HG03025 (cell line): ENCODE measurements around the gene DPF3.

Experiments used
- ATAC-seq: cut with Tn5 transposase; IDR thresholded peaks from one replicate; pipeline ENCODE4 v1.9.1; 2021; ENCODE audit warnings: mild to moderate bottlenecking, moderate library complexity; ENCODE audit not compliant: unreplicated experiment, low FRiP score

DPF3 gene

GRCh38 chr14:72801836-72802587, 91.9 kb downstream of the DPF3 start:
- no peak for ATAC-seq

DNA sequence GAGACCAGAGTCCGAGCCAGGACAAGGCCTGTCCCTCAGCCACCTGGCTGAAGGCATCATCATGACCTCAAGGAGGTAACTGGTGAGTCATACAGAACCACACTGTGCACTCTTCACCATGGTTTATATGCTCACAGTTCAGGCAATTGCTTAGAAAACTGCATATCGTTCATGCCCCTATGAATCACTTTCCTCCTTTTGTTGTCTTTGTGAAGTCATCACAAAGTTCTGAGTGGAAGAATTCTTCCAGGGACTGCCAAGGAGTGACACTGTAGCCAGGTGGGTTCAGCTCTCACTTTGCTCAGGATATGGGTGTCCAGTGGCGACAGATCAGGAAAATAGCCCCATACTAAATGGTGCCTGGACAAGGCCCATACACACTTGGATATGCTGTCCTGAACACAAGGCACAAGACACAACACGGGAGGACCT, 92.5 kb downstream of the DPF3 start:
- no peak for ATAC-seq

GRCh38 chr14:72800848-72801370, 93.0 kb downstream of the DPF3 start:
- ATAC-seq: no peak

GRCh38 chr14:72800296-72800695, 93.6 kb downstream of the DPF3 start:
- no peak for ATAC-seq

DNA sequence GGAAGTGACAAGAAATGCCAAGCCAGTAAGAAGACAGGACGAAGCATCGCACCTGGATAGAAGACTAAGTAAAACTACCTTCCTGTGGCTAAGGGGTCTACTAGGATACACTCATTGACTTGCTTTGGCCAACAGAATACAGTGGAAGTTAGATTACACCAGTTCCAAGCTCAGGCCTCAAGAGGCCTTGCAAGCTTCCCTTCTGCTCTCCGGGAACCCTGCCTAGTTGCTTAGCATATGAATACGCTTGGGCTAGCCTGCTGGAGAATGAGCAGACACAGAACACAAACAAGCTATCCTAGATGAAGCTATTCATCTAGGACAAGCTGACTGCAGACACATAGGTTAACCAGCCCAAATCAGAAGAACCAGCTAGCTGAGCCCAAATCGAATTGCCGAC, 97.0 kb downstream of the DPF3 start:
- ATAC-seq: no peak

DNA sequence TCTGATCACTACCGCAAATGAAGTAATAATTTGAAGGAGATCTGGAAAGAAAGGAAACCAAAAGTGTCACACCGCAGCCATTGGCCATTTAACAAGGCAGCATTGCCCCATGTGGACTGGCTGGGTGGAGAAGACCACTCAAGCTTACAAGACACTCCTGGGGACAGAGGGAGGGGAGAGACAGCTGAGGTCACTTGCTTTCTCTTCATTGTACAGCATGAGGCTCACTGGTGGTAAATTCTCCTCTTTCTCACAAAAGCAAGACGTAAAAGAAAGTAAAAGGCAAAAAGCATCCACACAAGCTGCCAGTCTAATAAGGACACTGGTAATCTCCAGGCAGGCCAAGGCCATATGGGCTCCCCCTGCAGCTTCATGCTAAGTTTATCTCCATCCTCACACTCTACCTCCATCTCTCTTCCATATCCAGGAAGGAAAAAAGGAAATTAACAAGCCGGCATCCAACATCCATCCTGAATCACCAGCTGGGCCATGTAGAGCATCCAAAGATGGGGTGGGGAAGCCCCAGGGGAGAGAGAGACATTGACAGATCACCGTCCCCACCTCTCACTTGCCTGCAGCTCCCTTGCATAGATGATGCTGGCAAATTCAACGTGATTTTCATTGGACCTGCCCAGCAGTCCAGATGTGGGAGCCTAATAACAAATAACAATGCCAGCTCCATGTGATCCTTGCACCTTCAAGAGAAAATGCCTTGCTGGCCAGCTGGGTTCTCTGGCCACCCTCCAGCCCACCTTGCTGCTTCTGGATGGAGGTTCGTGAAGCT, 100.6 kb downstream of the DPF3 start:
- ATAC-seq: no peak

DNA sequence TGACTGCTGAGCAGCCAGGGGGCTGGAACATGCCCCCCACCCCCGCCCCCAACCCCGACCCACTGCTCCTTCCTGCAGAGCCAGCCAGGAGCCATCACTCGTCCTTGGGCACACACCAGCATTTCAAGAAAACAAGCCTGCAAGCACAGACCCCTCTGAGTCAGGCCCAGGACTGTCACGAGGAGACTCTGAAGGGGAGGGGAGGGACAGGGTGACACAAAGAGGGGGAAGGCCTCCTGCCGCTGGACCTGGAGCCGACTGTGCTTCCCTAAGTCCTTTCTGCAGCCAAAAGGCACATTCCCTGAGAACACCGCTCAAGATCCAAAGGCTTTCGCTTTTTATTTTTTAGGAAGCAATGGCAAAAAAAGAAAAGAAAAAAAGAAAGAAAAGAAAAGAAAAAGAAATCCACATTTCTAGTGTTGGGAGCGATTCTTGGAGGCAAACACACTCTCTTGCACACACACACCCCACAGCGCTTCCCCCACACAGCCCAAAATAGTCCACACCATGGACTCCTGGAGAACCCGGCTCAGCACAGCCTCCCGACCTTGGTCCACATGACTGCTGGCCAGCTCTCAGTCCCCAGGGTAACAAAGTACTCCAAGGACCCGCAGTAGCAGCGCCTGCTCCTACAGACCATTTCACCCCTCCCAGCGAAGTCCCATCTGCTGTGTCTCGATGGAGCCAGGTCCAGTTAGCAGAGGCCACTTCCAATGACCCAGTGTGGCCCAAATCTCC, 101.7 kb downstream of the DPF3 start:
- ATAC-seq: no peak

DNA sequence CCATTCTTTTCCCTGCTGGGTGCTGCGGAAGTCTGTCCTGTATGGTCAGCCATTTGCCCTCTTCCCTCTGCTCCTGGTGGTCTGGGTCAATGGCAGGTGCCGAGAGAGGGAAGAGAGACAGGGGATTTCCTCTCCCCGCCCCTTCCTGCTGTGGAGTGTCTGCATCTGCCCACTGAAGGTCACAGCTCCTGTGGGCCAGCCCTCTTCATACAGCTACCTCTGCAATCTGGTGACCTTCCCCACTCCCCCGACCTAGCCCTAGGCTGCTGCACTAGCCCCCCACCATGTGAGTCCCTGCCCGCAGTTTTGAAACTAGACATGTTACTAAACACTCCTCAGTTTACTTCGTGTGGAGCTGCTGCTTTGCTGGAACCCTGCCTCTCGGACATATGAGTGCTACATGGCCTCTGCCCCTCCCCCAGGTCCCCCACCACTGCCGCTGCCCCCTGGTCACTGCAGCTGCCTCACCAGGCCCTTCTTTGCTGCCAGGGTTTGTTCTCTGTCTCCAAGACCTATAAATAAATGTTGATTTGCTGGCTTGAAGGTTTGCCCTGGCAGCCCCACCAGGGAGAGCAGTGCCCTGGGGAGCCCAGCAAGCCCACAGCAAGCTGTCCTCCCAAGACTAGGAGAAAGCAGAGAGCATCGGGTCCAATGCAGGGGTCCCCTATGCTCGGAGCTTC, 102.9 kb downstream of the DPF3 start:
- ATAC-seq: no peak

GRCh38 chr14:72788972-72789728, 104.8 kb downstream of the DPF3 start:
- ATAC-seq: no peak

DNA sequence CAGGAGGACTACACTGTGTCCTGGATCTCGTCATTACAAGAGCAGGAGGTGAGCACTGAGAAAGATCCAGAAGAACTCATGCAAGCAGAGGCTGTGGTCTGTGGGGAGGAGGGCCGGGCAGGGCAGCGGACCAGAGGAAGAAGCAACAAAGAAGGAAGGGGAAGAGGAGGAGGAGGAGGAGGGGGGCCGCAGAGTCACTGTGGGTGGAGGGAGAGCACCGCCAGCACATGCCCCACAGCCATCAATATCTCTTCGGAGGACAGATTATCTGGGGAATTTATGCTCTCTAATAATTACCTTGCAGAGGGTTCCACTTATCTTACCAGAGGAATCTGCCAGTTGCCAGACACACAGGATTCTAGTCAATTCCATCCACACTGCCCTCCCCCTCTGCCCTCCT, 105.6 kb downstream of the DPF3 start:
- ATAC-seq: no peak

DNA sequence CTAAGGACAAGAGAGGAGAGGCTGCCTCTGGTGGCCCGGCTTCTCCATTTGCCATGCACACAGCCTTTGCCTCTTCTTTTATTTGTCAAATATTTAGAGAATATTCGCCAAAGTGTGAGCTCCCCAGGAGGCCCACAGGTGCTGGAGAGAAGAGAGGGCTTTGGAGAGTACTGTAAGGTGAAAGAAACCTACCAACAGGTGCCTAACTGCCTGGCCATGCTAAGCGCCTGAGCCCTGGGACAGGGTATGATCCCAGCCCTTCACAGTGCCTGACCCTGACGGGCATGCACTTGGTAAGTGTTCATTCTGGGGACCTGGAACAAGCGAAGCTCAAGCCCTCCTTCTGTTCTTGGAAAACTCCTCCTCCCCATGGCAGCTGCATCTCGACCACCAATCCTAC, 106.1 kb downstream of the DPF3 start:
- ATAC-seq: no peak

DNA sequence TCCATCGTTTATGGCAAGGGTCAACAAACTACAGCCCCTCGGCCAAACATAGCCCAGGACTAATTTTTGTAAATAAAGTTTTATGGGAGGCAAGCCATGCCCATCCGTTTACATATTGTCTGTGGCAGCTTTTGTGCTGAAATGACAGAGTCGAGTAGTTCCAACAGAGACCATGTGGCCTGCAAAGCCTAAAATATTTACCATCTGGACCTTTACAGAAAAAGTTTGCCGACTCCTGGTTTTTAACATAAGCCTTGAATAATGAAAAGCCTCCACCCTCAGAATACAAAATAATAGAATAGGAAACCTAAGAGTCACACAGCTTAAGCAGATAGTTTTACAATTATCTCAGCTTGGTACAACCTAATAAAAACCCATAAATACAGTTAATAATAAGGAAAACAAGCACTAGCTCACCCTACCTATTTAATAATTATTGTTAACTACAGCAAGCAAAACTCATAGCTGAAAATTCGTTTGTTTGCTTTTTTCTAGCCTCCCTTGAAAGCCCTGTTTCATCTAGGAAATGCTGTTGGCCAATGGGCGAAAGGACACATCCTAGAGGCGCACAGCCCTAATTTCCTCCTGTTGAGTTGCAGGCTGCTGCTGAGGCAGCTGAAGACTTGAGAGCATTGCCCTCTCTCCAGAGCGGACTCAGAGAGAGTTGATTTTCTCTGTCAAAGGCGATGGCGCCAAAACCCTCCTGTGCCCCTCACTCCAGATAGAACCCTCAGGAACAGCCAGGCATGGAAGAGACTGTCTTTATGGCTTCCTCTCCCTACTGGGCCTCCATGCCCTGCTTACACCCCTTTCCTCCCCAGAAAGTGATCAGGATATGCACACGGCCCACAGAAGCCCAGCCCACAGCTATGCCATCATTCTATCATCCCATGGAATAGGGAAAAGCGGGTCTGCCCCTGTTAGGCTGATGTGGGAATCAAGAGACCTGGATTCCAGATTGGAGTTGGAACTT, 107.2 kb downstream of the DPF3 start:
- ATAC-seq: no peak

- ATAC-seq: no peak
Measured at GRCh38 chr14:72783741-72784140, 110.2 kb downstream of the DPF3 start.

DNA sequence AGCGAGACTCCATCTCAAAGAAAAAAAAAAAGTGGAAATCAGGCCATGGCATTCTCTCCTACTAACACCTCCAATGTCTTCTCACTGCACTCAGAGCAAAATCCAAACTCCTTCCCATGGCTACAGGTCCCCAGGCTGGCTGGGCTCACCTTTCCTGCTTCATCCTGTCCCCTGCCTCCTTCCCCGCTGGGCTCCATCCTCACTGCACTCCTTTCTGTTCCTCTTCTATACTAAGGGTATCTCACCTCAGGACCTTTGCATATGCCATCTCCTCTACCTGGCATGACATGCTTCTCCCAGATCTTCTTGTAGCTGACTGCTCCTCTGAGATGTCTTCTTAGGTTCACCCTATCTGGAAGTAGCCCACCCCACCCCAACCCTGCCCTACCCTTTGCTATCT, 111.1 kb downstream of the DPF3 start:
- ATAC-seq: no peak

GRCh38 chr14:72781561-72782508, 112.1 kb downstream of the DPF3 start:
- ATAC-seq: no peak

- no peak for ATAC-seq
Measured at GRCh38 chr14:72780751-72781150, 113.2 kb downstream of the DPF3 start.

DNA sequence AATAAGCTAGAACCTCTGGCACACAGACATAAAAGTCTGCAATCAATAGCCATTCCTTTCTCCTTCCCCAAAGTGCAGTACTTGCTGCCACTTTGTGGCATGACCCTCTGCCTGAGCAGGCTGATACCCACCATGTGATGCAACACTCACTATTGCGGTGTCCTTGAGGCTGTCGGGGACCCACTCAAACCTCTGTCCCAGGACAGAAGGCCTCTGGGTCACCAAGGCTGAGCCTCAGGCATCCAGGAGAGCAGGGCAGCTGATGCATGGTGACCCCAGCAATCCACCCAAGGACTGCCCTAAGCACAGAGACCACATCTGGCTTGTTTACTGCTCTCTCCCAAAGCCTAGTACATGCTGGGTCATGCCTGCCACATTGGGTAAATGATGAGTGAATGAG, 114.2 kb downstream of the DPF3 start:
- no peak for ATAC-seq

DNA sequence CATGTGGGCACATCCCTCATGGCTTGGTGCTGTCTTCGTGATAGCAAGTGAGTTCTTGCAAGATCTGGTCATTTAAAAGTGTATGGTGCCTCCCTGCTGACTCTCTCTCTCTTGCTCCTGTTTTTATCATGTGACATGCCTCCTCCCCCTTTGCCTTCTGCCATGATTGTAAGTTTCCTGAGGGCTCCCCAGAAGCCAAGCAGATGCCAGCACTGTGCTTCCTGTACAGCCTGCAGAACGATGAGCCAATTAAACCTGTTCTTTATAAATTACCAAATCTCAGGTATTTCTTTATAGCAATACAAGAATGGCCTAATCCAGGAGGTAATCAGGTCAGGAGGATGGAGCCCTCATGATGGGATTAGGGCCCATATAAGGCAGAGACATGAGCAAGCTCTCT, 116.3 kb downstream of the DPF3 start:
- ATAC-seq: no peak
